Peyer's patch (tissue), 4 donors: Measurements from ENCODE around the gene ARMC2. TPM values are rescaled to one million over a fixed set of nuclear protein-coding genes. Genes with fewer than 3 reads are reported as not detected.

Experiments
- DNase-seq, 3 donors: peaks; one replicate each; pipeline ENCODE4 v3.0.0-alpha.2; 2017 to 2019
- H3K27ac ChIP-seq, 4 donors: fragments of 200-600 bp; sonication (generic); one replicate each; pipeline ENCODE4 v1.5.1; 2016 to 2019
- H3K27me3 ChIP-seq, 2 donors: fragments of 200-600 bp; sonication (generic); one replicate each; pipeline ENCODE4 v1.5.1; 2019
- H3K36me3 ChIP-seq, 3 donors: fragments of 200-600 bp; sonication (generic); one replicate each; pipeline ENCODE4 v1.5.1; 2016 to 2019
- H3K4me1 ChIP-seq, 4 donors: fragments of 200-600 bp; sonication (generic); one replicate each; pipeline ENCODE4 v1.5.1; 2016 to 2019
- H3K4me3 ChIP-seq, 4 donors: fragments of 200-600 bp; sonication (generic); 1 replicate in 3 of 4; 2 replicates in 1 of 4; pipeline ENCODE4 v1.5.1; 2016 to 2019; ENCODE audit warnings: mild to moderate bottlenecking in 1 of 4
- H3K9me3 ChIP-seq, 4 donors: fragments of 200-600 bp; sonication (generic); one replicate each; pipeline ENCODE4 v1.5.1; 2016 to 2019; ENCODE audit warnings: mild to moderate bottlenecking in 1 of 4
- CTCF ChIP-seq, 6 experiments: fragments of 450-650 bp in 4 of 6; fragments of 200-600 bp in 2 of 6; sonication (generic) in 1 of 6; IDR thresholded peaks; one replicate each; pipeline ENCODE4 v1.5.1; 2017 to 2019; ENCODE audit warnings: antibody characterized with exemption in 6 of 6, mild to moderate bottlenecking in 3 of 6, moderate library complexity in 1 of 6
- POLR2A ChIP-seq, 2 donors: fragments of 450-650 bp; IDR thresholded peaks; one replicate each; pipeline ENCODE4 v1.5.1; 2017; ENCODE audit warnings: antibody characterized with exemption in 2 of 2, mild to moderate bottlenecking in 2 of 2, moderate library complexity in 2 of 2
- total RNA-seq, 4 donors: library from RNA; depleted of rRNA; stranded (reverse); fragments of >200 nt; gene quantifications; one replicate each; pipeline ENCODE4 v1.1.0, GENCODE V29; 2016

ARMC2 gene
- total RNA-seq, 4 donors from 2014 or later, result 0.53 to 29.7 (median 4.4) TPM

- Histone ChIP-seq H3K9me3 (no peaks in the 10 kb centered on the region), H3K36me3 (no peaks in the 10 kb centered on the region), H3K27me3 (no peaks in the 10 kb centered on the region), H3K4me3 (no peak overlapping the region), H3K4me1 (peaks cover 0 to 11% (median 2%) of the 10 kb centered on the region in 4 donors), H3K27ac (no peak overlapping the region)
- TF ChIP-seq CTCF (IDR thresholded peaks at IDR 0.05), result no peak
- TF ChIP-seq POLR2A (IDR thresholded peaks at IDR 0.05), result no peak
- DNase-seq, result no peak
Measured at GRCh38 chr6:108801366-108801765, 46.9 kb upstream of the ARMC2 start.

- no peak for DNase-seq
- Histone ChIP-seq H3K4me1 (peaks cover 0 to 5% (median 0%) of the 10 kb centered on the region in 4 donors), H3K4me3 (no peak overlapping the region), H3K27me3 (no peaks in the 10 kb centered on the region), H3K27ac (no peak overlapping the region), H3K9me3 (no peaks in the 10 kb centered on the region), H3K36me3 (no peaks in the 10 kb centered on the region)
- no peak for TF ChIP-seq CTCF (IDR thresholded peaks at IDR 0.05)
- no peak for TF ChIP-seq POLR2A (IDR thresholded peaks at IDR 0.05)
Measured at GRCh38 chr6:108803982-108804490, 44.2 kb upstream of the ARMC2 start.

GRCh38 chr6:108804956-108805355 is 43.3 kb upstream of the ARMC2 start:
- no peaks in the 10 kb centered on the region for H3K27me3 ChIP-seq
- no peak for DNase-seq
- no peak overlapping the region for H3K4me3 ChIP-seq
- H3K36me3 ChIP-seq, result no peaks in the 10 kb centered on the region
- peaks cover 0 to 5% (median 0%) of the 10 kb centered on the region in 4 donors for H3K4me1 ChIP-seq
- no peak overlapping the region for H3K27ac ChIP-seq
- TF ChIP-seq CTCF (IDR thresholded peaks at IDR 0.05) (no peak), POLR2A (IDR thresholded peaks at IDR 0.05) (no peak)
- no peaks in the 10 kb centered on the region for H3K9me3 ChIP-seq

- no peaks in the 10 kb centered on the region for H3K9me3 ChIP-seq
- H3K36me3 ChIP-seq, result no peaks in the 10 kb centered on the region
- no peaks in the 10 kb centered on the region for H3K27me3 ChIP-seq
- H3K27ac ChIP-seq, result no peak overlapping the region
- H3K4me3 ChIP-seq, result no peak overlapping the region
- peaks cover 0 to 5% (median 0%) of the 10 kb centered on the region in 4 donors for H3K4me1 ChIP-seq
- DNase-seq, result no peak
- TF ChIP-seq POLR2A (IDR thresholded peaks at IDR 0.05), result no peak
- no peak for TF ChIP-seq CTCF (IDR thresholded peaks at IDR 0.05)
Measured at GRCh38 chr6:108805611-108806167, 42.5 kb upstream of the ARMC2 start.

GRCh38 chr6:108806171-108806570 is 42.1 kb upstream of the ARMC2 start:
- H3K4me1 ChIP-seq, result peaks cover 0 to 5% (median 0%) of the 10 kb centered on the region in 4 donors

GRCh38 chr6:108806665-108807064 is 41.6 kb upstream of the ARMC2 start:
- no peak for DNase-seq
- no peaks in the 10 kb centered on the region for H3K9me3 ChIP-seq
- H3K4me3 ChIP-seq, result no peak overlapping the region
- H3K36me3 ChIP-seq, result no peaks in the 10 kb centered on the region
- no peak overlapping the region for H3K27ac ChIP-seq
- no peaks in the 10 kb centered on the region for H3K27me3 ChIP-seq
- TF ChIP-seq POLR2A (IDR thresholded peaks at IDR 0.05), result no peak
- TF ChIP-seq CTCF (IDR thresholded peaks at IDR 0.05), result no peak
- peaks cover 0 to 5% (median 0%) of the 10 kb centered on the region in 4 donors for H3K4me1 ChIP-seq

More at GRCh38 chr6:108806171-108806570, 42.1 kb upstream of the ARMC2 start:
- H3K27me3 ChIP-seq, result no peaks in the 10 kb centered on the region
- no peak for DNase-seq
- no peak overlapping the region for H3K4me3 ChIP-seq
- no peak for TF ChIP-seq POLR2A (IDR thresholded peaks at IDR 0.05)
- no peaks in the 10 kb centered on the region for H3K9me3 ChIP-seq
- no peaks in the 10 kb centered on the region for H3K36me3 ChIP-seq
- H3K27ac ChIP-seq, result no peak overlapping the region
